GM19395 (cell line): ENCODE data around the gene FILIP1L.
A peak's percentile ranks its signal among the peaks of the same experiment; 100 is the strongest.

Experiments
- ATAC-seq: cut with Tn5 transposase; IDR thresholded peaks from one replicate; pipeline ENCODE4 v1.9.1; 2021; ENCODE audit warnings: mild to moderate bottlenecking, moderate library complexity; ENCODE audit not compliant: unreplicated experiment

The FILIP1L gene

GRCh38 chr3:100114413-100115030, at the start of gene FILIP1L:
TSS of gene FILIP1L (minus strand) at chr3:100114501.
- ATAC-seq, result no peak

- ATAC-seq, result no peak
Measured at GRCh38 chr3:100163787-100164186, 49.5 kb upstream of the FILIP1L start.

- ATAC-seq, result no peak
Measured at GRCh38 chr3:100160521-100160920, 46.2 kb upstream of the FILIP1L start.

GRCh38 chr3:100159331-100160153, 45.2 kb upstream of the FILIP1L start:
- no peak for ATAC-seq

GRCh38 chr3:100158918-100159330, 44.6 kb upstream of the FILIP1L start:
- no peak for ATAC-seq

GRCh38 chr3:100157685-100158084, 43.4 kb upstream of the FILIP1L start:
- no peak for ATAC-seq

- ATAC-seq, result no peak
Measured at GRCh38 chr3:100155590-100155989, 41.3 kb upstream of the FILIP1L start.

- ATAC-seq, result no peak
Measured at GRCh38 chr3:100155128-100155527, 40.8 kb upstream of the FILIP1L start.

- no peak for ATAC-seq
Measured at GRCh38 chr3:100154171-100154570, 39.9 kb upstream of the FILIP1L start.

GRCh38 chr3:100151024-100151707, 36.9 kb upstream of the FILIP1L start:
- no peak for ATAC-seq

- no peak for ATAC-seq
Measured at GRCh38 chr3:100150473-100150872, 36.2 kb upstream of the FILIP1L start.

GRCh38 chr3:100149713-100150415, 35.6 kb upstream of the FILIP1L start:
- no peak for ATAC-seq

- no peak for ATAC-seq
Measured at GRCh38 chr3:100149130-100149529, 34.8 kb upstream of the FILIP1L start.

- ATAC-seq, result peak; percentile 72
Measured at GRCh38 chr3:100144255-100144866, 30.1 kb upstream of the FILIP1L start.

GRCh38 chr3:100141586-100141985, 27.3 kb upstream of the FILIP1L start:
- no peak for ATAC-seq

GRCh38 chr3:100140976-100141375, 26.7 kb upstream of the FILIP1L start:
- ATAC-seq, result no peak

GRCh38 chr3:100136921-100137320, 22.6 kb upstream of the FILIP1L start:
- ATAC-seq, result no peak

- no peak for ATAC-seq
Measured at GRCh38 chr3:100131241-100131640, 16.9 kb upstream of the FILIP1L start.

GRCh38 chr3:100129941-100130340, 15.6 kb upstream of the FILIP1L start:
- ATAC-seq, result no peak

GRCh38 chr3:100128565-100128964, 14.3 kb upstream of the FILIP1L start:
- ATAC-seq, result no peak

GRCh38 chr3:100127792-100128191, 13.5 kb upstream of the FILIP1L start:
- no peak for ATAC-seq
